ENCODE data around the gene ABHD1.
"Not testable (repeated sequence)": the region's sequence is repeated elsewhere in the genome, so short reads cannot be mapped to it uniquely, and the experiment has no call there.

ABHD1 gene

DNA sequence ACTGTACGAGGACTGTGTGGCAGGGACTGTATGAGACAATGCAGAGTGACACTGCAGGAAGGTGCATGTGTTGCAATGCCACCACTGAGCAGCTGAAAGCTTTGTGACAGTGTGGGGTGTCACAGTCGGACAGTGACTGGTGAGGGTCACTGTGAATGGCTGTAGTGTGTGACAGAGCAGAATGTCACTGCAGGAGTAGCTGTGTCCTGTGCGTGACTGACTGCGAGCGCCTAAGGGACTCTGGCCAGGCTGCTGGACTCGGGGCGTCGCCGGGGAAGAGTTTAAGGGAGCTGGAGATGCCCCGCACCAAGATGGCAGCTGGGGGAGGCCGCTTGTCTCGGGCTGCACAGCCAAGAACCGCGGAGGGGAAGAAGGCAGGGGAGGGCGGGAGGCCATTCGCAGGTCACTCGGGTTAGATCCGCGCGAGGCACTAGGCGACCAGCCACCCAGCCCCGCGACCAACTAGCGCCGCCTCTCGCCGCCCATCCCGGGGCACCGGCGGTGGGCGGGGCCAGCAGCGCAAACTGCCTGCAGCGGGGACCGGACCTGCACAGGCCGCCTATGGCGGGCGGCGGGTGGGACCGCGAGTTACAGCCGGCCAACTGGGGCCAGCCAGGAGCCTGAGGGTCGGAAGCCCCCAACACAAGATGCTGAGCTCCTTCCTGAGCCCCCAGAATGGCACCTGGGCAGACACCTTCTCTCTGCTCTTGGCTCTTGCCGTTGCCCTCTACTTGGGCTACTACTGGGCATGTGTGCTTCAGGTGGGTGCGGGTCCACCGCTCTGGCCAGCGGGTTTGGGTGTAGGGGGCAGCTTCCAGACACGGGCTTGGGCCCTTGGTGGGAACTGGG, at the start of gene ABHD1:
ABHD1 (plus strand) TSS at position 514 of the 849 bp plus-strand sequence; CDS start at position 648, 134 bp downstream.
- in situ Hi-C loops (cut with MboI; ENCODE audit: low sequenced_read_pairs) = no loop called here

DNA sequence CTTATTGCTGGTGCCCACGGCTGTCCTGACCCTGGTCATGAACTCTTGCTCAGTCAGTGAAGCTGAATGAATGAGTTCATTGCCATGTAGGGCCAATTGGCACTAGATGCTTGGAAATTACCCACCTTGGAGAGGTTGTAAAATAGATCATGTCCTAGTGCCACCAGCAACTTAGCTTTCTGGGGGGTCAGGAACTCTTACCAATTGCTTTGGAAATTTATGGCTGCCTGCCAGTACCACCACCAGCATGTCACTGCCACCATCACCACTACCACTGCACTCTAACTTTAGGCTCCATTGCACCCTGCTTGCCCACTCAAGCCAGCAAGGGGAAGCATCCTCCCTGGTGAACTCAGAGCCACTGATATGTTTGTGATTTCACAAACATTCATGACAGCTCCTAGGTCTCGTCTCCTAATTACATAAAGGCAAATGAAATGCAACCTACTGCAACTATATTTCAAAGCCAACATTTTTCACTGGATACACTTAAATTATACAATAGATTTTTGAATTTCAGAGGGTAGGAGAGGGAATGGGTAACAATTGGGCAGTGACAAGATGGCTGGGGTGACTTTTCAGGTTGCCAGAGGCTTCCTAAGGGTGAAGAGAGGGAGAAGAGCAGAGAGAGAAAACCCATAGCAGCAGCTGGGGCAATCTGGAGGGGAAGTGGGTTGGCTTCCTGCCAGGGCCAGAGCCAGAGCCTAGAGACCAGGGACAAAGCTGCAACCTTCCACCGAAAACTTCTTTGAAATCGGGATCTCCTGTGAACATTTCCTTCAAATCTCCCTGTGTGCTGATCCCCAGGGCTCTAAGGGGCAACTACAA, 48.7 kb upstream of the ABHD1 start:
- in situ Hi-C loops (cut with MboI; ENCODE audit: low sequenced_read_pairs) = no loop called here

DNA sequence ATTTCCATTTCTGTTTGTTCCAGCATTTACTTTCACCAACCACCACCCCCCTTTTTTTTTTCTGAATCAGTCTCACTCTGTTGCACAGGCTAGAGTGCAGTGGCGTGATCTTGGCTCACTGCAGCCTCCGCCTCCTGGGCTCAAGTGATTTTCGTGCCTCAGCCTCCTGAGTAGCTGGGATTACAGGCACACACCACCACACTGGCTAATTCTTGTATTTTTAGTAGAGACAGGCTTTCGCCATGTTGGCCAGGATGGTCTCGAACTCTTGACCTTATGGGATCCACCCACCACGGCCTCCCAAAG, 48.1 kb upstream of the ABHD1 start:
- in situ Hi-C loops (cut with MboI; ENCODE audit: low sequenced_read_pairs) = not testable (repeated sequence)

DNA sequence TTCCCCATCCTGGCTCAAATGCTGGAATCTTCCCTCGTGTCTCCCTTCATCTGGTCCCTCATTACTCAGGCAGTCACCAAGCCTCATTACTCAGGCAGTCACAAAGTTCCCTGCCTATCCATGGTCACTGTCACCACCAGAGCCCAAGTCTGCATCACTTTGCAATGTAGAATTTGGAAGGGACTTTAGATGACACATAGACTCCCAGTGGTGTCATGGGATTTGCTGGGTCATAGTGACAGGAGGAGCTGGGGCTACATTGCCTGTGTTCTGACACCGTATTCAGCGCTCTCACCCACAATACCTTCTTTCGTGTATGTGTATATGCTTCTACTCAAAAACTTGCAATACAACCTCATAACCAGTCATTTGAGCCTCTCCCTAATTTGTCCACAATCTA, 47.3 kb upstream of the ABHD1 start:
- in situ Hi-C loops (cut with MboI; ENCODE audit: low sequenced_read_pairs) = no loop called here

DNA sequence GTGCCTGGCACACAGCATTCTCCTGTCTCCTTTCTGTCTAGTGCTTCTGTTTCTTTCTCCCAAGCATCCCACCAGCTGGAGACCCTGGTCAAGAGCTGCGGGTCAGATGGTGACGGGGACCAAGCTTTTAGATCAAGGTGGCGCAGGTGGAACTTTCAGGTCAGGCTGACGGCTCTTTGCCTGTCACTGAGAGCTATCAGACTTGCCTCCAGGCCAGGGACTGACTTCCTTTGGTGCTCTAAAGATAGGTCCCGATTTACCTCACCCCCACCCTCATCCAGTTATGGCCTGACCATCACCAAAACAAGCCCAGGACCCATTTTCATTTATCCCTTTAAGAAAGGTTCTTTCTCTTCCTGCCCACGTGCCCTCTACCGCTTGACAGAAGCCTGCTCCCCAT, 46.4 kb upstream of the ABHD1 start:
- in situ Hi-C loops (cut with MboI; ENCODE audit: low sequenced_read_pairs) = no loop called here

DNA sequence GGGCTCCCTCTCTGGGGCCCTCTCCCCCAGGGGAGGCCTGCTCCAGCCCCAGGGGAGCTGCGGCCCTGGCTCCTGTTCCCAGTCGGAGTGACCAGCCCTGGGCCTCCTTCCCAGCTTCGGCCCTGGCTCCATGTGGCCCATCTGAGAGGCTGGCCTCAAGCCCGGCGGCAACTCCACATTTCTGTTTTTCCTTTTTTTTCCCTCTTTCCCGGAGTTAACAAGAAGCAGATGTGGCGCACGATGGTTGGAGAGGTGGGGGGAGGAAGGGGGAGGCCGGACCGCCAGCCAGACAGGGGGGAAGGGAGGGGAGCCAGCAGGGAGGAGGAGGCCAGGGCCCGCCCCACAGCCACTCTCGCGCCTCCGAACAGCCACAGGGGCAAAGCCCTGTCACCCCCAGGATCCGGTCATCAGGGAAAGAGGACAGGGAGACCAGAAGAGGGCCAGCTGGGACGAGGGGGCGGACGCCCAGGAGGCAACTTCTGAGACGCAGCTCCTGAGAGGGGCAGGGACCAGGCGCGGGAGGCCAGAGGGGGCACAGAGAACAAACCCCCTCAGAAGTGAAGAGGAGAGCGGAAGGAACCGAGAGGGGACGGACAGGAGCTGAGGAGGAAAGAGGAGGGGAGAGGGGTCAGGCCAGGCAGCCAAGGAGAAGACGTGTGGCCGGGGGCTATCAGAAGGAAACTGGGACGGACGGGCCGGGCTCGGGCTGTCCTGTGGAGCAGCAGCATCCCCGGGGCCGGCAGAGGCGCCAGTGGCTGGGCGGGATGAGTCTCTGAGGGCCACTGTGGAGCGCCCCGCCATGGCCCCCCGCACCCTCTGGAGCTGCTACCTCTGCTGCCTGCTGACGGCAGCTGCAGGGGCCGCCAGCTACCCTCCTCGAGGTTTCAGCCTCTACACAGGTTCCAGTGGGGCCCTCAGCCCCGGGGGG, 45.1 kb upstream of the ABHD1 start, which contains the start of gene EMILIN1:
EMILIN1 (plus strand) TSS at position 349 of the 928 bp plus-strand sequence; CDS start at position 800, 451 bp downstream.
- in situ Hi-C loops (cut with MboI; ENCODE audit: low sequenced_read_pairs) = no loop called here

DNA sequence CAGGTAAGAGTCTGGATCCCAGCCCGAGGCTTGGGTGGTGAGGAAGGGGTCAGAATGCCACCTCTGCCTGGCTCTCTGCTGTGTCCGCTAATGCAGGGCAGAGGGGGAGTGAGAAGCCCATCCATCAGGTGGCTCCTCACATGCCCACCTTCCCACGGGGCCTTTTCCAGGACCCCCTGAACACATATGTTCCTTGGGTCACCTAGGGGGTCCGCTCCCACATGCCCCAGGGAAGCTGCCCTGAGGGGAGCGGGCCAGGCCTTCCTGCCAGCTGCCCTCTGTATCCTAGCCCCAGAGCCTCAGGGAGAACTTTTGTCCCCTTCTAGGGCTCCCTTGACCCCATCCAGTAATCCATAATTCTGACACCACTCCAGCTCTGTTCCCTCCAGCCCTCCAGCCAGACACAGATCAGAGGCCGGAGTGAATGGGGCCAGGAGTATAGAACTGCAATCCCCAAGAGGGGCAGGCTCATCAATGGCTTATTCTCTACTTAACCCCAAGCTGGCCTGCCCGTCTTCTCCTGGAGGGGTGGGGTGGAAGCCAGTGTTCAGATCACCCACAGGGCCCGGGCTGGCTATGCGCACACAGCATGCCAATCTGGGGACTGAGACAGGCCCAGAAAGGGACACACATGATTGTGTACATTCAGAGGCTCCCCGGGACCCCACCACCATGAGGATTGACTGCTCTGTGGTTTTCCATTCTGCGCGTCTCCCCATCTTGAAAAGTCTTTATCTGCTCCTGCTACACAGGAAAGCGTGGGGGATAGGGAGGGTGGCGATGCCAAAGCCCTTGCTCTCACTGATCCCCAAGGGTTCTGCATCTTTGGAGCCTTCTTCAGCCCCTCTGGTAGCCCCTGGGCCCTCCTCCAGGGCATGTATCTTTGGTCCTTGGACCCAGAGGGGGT, 44.1 kb upstream of the ABHD1 start:
- in situ Hi-C loops (cut with MboI; ENCODE audit: low sequenced_read_pairs) = loop anchor here (10.0 kb wide), 1 partner anchor 115 kb away; no protein-coding TSS in a partner anchor

DNA sequence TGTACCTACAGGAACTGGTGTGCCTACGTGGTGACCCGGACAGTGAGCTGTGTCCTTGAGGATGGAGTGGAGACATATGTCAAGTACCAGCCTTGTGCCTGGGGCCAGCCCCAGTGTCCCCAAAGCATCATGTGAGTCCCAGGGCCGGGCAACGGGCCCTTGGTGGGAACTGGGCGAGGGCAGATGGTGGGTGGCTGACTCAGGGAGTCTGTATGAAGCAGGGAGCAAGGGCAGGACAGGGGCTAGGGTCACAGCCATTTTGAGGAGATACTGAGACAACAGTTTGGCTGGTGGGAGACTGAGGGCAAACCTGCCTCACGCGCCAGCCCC, 43.5 kb upstream of the ABHD1 start:
- in situ Hi-C loops (cut with MboI; ENCODE audit: low sequenced_read_pairs) = loop anchor here (10.0 kb wide), 1 partner anchor 115 kb away; no protein-coding TSS in a partner anchor

DNA sequence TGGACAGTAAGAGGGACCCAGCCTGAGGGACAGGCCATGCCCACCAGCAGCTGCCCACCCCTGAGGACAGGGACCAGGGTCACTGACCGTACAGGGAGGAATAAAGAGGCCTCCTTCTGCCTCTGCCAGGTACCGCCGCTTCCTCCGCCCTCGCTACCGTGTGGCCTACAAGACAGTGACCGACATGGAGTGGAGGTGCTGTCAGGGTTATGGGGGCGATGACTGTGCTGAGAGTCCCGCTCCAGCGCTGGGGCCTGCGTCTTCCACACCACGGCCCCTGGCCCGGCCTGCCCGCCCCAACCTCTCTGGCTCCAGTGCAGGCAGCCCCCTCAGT, 43.0 kb upstream of the ABHD1 start:
- in situ Hi-C loops (cut with MboI; ENCODE audit: low sequenced_read_pairs) = loop anchor here (10.0 kb wide), 1 partner anchor 116 kb away; no protein-coding TSS in a partner anchor

DNA sequence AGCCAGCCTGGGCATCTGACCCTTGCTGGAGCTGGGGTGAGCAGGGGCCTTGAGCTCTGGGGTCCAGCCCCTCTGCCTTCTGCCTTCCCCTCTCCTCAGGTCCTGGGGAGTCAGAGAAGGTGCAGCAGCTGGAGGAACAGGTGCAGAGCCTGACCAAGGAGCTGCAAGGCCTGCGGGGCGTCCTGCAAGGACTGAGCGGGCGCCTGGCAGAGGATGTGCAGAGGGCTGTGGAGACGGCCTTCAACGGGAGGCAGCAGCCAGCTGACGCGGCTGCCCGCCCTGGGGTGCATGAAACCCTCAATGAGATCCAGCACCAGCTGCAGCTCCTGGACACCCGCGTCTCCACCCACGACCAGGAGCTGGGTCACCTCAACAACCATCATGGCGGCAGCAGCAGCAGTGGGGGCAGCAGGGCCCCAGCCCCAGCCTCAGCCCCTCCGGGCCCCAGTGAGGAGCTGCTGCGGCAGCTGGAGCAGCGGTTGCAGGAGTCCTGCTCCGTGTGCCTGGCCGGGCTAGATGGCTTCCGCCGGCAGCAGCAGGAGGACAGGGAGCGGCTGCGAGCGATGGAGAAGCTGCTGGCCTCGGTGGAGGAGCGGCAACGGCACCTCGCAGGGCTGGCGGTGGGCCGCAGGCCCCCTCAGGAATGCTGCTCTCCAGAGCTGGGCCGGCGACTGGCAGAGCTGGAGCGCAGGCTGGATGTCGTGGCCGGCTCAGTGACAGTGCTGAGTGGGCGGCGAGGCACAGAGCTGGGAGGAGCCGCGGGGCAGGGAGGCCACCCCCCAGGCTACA, 41.4 kb upstream of the ABHD1 start:
- in situ Hi-C loops (cut with MboI; ENCODE audit: low sequenced_read_pairs) = loop anchor here (10.0 kb wide), 1 partner anchor 117 kb away; no protein-coding TSS in a partner anchor

DNA sequence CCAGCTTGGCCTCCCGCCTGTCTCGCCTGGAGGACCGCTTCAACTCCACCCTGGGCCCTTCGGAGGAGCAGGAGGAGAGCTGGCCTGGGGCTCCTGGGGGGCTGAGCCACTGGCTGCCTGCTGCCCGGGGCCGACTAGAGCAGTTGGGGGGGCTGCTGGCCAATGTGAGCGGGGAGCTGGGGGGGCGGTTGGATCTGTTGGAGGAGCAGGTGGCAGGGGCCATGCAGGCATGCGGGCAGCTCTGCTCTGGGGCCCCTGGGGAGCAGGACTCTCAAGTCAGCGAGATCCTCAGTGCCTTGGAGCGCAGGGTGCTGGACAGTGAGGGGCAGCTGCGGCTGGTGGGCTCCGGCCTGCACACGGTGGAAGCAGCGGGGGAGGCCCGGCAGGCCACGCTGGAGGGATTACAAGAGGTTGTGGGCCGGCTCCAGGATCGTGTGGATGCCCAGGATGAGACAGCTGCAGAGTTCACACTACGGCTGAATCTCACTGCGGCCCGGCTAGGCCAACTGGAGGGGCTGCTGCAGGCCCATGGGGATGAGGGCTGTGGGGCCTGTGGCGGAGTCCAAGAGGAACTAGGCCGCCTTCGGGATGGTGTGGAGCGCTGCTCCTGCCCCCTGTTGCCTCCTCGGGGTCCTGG, 40.7 kb upstream of the ABHD1 start:
- in situ Hi-C loops (cut with MboI; ENCODE audit: low sequenced_read_pairs) = loop anchor here (10.0 kb wide), 1 partner anchor 118 kb away; no protein-coding TSS in a partner anchor

DNA sequence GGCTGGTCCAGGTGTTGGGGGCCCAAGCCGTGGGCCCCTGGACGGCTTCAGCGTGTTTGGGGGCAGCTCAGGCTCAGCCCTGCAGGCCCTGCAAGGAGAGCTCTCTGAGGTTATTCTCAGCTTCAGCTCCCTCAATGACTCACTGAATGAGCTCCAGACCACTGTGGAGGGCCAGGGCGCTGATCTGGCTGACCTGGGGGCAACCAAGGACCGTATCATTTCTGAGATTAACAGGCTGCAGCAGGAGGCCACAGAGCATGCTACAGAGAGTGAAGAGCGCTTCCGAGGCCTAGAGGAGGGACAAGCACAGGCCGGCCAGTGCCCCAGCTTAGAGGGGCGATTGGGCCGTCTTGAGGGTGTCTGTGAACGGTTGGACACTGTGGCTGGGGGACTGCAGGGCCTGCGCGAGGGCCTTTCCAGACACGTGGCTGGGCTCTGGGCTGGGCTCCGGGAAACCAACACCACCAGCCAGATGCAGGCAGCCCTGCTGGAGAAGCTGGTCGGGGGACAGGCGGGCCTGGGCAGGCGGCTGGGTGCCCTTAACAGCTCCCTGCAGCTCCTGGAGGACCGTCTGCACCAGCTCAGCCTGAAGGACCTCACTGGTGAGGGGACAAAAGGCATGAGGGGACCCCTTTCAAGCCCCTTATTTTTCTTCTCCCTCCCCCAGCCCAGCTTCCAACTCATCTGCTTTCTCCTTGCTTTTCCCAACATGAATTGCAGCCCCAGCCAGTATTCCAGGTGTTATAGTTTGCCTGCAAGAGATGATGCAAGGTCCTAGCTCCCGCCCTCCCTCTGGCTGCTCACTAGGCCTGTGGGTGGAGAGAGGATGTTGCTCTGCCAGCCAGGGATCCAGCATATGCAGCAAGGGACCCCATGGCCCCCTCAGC, 40.0 kb upstream of the ABHD1 start:
- in situ Hi-C loops (cut with MboI; ENCODE audit: low sequenced_read_pairs) = loop anchor here (10.0 kb wide), 1 partner anchor 119 kb away; no protein-coding TSS in a partner anchor

DNA sequence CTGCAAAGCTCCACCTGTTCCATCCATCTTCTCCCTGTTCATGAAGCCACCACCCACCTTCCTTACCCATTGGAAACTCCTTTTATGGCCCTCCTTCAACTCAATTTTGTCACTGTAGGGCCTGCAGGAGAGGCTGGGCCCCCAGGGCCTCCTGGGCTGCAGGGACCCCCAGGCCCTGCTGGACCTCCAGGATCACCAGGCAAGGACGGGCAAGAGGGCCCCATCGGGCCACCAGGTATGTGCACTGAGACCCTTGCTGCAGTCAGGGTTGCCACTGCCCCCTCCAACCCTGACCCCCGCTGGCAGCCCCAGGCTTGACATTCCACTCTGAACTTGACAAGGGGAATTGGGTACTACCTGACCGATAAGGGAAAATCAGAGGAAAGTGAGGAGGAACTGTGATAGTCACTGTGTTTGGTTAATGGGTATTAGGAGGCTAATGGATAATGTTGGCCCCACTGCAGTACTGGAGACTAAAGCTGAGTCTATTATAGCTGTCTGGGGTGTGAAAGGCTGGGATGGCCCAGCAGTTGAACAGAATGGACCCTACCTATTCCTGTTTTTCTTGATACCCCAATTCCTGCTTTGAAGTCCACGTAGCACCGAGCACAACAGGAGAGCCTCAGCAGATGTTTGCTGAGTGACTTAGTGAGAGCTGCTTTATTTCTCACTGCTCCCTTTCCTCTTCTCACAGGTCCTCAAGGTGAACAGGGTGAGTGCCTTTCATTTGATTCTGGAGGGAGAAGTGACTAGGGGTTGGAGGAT, 39.1 kb upstream of the ABHD1 start:
- in situ Hi-C loops (cut with MboI; ENCODE audit: low sequenced_read_pairs) = loop anchor here (10.0 kb wide), 1 partner anchor 120 kb away; no protein-coding TSS in a partner anchor

DNA sequence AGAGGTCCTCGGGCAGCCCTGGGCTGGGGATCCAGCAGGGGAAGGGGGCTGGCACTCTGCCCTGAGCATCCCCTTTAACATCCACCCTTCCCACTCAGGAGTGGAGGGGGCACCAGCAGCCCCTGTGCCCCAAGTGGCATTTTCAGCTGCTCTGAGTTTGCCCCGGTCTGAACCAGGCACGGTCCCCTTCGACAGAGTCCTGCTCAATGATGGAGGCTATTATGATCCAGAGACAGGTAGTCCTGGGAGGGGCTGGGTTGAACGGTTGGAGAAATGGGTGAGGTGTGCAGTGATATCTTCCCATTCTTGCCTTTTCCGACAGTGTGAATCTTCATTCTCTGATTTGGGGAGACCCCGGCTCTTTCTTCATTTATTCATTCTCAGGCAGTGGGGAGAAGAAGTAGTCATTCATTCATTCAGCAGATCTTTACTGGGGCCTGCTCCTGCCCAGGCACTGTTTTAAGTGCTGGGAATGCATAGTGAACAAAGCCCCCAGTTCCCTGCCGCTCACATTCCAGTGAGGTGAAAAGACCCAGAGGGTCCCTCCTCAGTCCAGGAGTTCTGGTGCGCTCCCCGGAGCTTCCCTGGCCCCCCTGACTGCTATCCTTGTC, 38.4 kb upstream of the ABHD1 start:
- in situ Hi-C loops (cut with MboI; ENCODE audit: low sequenced_read_pairs) = loop anchor here (10.0 kb wide), 1 partner anchor 120 kb away; no protein-coding TSS in a partner anchor

DNA sequence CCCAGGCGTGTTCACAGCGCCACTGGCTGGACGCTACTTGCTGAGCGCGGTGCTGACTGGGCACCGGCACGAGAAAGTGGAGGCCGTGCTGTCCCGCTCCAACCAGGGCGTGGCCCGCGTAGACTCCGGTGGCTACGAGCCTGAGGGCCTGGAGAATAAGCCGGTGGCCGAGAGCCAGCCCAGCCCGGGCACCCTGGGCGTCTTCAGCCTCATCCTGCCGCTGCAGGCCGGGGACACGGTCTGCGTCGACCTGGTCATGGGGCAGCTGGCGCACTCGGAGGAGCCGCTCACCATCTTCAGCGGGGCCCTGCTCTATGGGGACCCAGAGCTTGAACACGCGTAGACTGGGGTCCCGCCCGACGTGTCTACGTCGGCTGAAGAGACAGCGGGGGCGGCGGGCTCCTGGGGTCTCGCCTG, 37.9 kb upstream of the ABHD1 start:
- in situ Hi-C loops (cut with MboI; ENCODE audit: low sequenced_read_pairs) = loop anchor here (10.0 kb wide), 1 partner anchor 121 kb away; no protein-coding TSS in a partner anchor

All from HL-60/S4 (cell line).